Nephron (organoid): Measurements from ENCODE around the gene GLIS1.

Source experiments
- H3K27ac Mint-ChIP-seq, 3 experiments: 2 replicates each; pipeline ENCODE4 v1.8.0; 2020; ENCODE audit warnings: mixed read lengths in 3 of 3, mild to moderate bottlenecking in 2 of 3, moderate library complexity in 1 of 3
- H3K27me3 Mint-ChIP-seq: 2 replicates; pipeline ENCODE4 v1.8.0; 2021; ENCODE audit warnings: low read depth, mild to moderate bottlenecking, moderate library complexity, mixed read lengths
- H3K36me3 Mint-ChIP-seq: 2 replicates; pipeline ENCODE4 v1.8.0; 2020; ENCODE audit warnings: low read depth, mixed read lengths
- H3K4me1 Mint-ChIP-seq: 2 replicates; pipeline ENCODE4 v1.8.0; 2020; ENCODE audit warnings: mixed read lengths
- H3K4me3 Mint-ChIP-seq, 3 experiments: 2 replicates each; pipeline ENCODE4 v1.8.0; 2020; ENCODE audit warnings: mild to moderate bottlenecking in 3 of 3, mixed read lengths in 3 of 3, moderate library complexity in 2 of 3
- H3K9me3 Mint-ChIP-seq: 2 replicates; pipeline ENCODE4 v1.8.0; 2020; ENCODE audit warnings: mixed read lengths
- TF ChIP-seq, protein P1 (sequence below), 3 experiments: fragments of 200-600 bp; sonication (generic); IDR thresholded peaks; one replicate each; pipeline ENCODE4 v1.5.0; 2021; ENCODE audit warnings: antibody characterized with exemption in 3 of 3; ENCODE audit not compliant: unreplicated experiment in 3 of 3

GLIS1 gene

DNA sequence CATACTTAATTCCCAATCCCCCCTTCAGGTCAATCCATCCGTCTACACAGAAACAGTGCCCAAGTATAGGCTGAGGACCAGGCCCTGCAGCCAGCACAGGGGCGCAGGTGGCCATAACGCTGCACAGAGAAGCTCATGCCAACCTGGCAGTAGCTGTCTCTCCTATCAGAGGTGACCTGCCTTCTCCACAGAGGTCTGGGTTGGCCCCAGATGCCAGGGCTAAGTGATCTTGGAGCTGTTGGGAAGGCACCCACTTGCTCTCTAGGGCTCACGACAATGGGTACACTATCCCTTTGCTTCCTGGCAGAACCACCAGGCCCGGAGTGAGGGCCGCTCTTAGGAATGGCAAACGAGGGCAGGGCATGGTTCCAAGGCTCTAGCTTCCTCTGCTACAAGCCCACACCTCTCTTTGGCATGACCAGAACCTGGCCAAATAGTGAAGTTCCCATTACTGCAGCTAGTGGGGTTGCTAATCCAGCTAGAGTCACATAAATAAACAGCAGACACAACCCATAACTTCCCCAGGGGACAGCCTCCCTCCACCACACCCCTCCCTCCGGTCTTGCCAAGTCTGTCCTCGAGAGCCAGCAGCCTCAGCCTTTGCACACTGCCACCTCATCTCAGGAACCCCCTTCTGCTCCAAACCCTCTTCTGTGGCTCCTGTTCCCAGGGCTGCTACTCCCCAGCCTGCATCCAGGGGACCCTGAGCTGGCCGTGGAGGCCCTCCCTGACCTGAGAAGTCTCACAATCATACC is 113.0 kb downstream of the GLIS1 start:
- TF ChIP-seq, protein P1, sequence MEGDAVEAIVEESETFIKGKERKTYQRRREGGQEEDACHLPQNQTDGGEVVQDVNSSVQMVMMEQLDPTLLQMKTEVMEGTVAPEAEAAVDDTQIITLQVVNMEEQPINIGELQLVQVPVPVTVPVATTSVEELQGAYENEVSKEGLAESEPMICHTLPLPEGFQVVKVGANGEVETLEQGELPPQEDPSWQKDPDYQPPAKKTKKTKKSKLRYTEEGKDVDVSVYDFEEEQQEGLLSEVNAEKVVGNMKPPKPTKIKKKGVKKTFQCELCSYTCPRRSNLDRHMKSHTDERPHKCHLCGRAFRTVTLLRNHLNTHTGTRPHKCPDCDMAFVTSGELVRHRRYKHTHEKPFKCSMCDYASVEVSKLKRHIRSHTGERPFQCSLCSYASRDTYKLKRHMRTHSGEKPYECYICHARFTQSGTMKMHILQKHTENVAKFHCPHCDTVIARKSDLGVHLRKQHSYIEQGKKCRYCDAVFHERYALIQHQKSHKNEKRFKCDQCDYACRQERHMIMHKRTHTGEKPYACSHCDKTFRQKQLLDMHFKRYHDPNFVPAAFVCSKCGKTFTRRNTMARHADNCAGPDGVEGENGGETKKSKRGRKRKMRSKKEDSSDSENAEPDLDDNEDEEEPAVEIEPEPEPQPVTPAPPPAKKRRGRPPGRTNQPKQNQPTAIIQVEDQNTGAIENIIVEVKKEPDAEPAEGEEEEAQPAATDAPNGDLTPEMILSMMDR (IDR thresholded peaks at IDR 0.05; ENCODE audit: unreplicated experiment in 3 of 3) = no peak
- H3K4me3 Mint-ChIP-seq = no peak overlapping the region

DNA sequence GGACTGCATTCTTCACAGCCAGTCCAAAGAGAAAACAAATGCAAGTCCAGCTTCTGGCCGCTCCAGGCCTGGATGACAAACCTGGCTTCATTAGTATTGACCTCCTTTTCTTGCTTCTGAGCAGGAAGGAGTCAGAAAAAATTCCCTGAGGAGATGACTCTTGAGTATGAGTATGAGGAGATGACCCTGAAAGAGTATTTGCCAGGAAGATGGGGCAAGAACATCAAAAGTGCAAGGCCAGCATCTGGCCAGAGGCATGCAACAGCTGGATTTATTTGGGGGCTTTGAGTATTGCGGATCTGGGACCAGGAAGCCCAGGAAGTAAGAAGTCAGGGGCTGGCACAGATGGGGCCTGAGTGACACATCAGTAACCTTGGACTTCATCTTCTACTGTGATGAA is 113.9 kb downstream of the GLIS1 start:
- Mint-ChIP-seq H3K27ac (no peak overlapping the region), H3K36me3 (no peaks in the 10 kb centered on the region), H3K4me3 (no peak overlapping the region), H3K9me3 (no peaks in the 10 kb centered on the region), H3K4me1 (peaks cover 32% of the 10 kb centered on the region), H3K27me3 (peaks cover 32% of the 10 kb centered on the region)
- TF ChIP-seq, protein P1 (IDR thresholded peaks at IDR 0.05; ENCODE audit: unreplicated experiment in 3 of 3) = no peak

More for the DNA sequence above, 113.0 kb downstream of the GLIS1 start:
- peaks cover 32% of the 10 kb centered on the region for H3K4me1 Mint-ChIP-seq
- no peaks in the 10 kb centered on the region for H3K9me3 Mint-ChIP-seq
- H3K36me3 Mint-ChIP-seq = no peaks in the 10 kb centered on the region
- H3K27ac Mint-ChIP-seq = peak overlapping the region in 1 of 3 experiments; percentile 40
- peaks cover 27% of the 10 kb centered on the region for H3K27me3 Mint-ChIP-seq

DNA sequence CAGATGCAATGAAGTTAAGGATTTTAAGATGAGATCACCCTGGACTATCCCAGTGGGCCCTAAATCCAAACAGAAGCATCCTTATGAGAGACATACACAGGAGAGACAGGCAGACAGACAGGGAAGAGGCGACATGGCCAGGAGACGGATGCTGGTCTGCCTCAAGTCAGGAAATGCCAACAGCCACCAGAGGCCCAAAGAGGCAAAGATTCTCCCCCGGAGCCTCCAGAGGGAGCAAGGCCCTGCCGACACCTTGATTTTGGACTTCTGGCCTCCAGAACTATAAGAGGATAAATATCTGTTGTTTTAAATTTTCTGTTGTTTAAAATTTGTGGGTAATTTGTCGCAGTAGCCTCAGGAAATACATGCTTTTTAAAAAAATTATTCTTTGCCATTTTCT is 116.4 kb downstream of the GLIS1 start:
- H3K27ac Mint-ChIP-seq = no peak overlapping the region
- H3K4me3 Mint-ChIP-seq = no peak overlapping the region
- no peaks in the 10 kb centered on the region for H3K36me3 Mint-ChIP-seq
- peaks cover 40% of the 10 kb centered on the region for H3K27me3 Mint-ChIP-seq
- H3K4me1 Mint-ChIP-seq = peaks cover 19% of the 10 kb centered on the region
- TF ChIP-seq, protein P1 (IDR thresholded peaks at IDR 0.05; ENCODE audit: unreplicated experiment in 3 of 3) = no peak
- H3K9me3 Mint-ChIP-seq = no peaks in the 10 kb centered on the region

DNA sequence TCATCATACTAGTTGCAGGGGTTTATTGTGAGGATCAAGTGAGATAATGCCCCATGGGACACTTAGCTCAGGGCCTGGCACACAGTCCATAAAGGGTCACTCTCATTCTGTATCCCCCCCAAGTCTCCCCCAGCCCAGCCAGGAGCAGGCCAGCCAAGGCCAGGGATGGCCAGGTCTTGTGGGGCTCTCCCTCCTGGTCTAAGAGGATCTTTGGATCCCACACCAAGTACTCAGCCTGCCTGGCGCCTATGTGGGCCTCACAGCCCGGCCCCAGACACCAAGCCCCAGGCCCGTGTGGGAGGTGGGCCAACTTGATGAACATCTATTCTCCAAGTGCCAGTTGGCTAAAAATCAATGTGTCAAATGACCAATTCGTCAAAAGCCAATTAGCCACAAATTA is 117.8 kb downstream of the GLIS1 start:
- H3K27ac Mint-ChIP-seq = no peak overlapping the region
- H3K4me3 Mint-ChIP-seq = no peak overlapping the region
- TF ChIP-seq, protein P1 (IDR thresholded peaks at IDR 0.05; ENCODE audit: unreplicated experiment in 3 of 3) = no peak
- peaks cover 5% of the 10 kb centered on the region for H3K4me1 Mint-ChIP-seq
- H3K36me3 Mint-ChIP-seq = no peaks in the 10 kb centered on the region
- H3K9me3 Mint-ChIP-seq = no peaks in the 10 kb centered on the region
- H3K27me3 Mint-ChIP-seq = peaks cover 26% of the 10 kb centered on the region

DNA sequence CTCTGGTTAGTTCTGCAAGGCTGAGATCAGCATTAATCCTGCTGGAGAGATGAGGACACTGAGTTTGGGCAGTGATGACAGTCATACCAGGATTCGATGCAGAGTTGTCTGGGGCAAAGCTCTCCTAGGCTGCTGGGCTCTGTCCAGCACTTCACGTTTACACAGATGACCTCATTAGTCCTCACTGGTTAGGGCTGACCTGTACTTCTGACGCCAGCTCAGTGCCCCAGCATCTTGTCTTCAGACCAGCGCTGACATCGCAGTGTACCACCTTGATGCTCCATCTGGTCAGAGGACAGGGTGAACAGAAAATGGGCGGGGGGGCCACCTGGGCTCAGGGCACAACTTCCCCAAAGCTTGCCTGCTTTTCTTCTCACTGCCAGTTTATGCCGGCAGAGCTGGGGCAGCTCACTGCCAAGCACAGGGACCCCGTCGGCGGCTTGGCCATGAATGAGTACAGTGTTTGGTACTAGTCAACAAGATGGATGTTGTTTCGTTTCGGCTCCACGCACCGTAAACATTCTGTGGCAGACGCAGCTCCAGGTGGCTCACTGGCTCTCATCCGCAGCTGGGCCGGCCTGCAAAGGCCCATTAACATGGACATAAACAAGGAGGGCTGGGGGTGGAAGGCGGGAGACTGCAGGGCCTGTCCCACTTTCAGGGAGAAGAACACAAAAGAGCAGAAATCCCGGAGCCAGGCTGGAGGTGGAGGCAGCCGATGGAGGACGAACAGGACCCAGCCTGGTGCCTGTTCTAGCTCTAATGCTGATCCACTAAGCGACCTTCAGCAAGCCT is 118.7 kb downstream of the GLIS1 start:
- H3K27ac Mint-ChIP-seq = no peak overlapping the region
- no peaks in the 10 kb centered on the region for H3K9me3 Mint-ChIP-seq
- no peaks in the 10 kb centered on the region for H3K36me3 Mint-ChIP-seq
- TF ChIP-seq, protein P1 (IDR thresholded peaks at IDR 0.05; ENCODE audit: unreplicated experiment in 3 of 3) = no peak
- peaks cover 18% of the 10 kb centered on the region for H3K27me3 Mint-ChIP-seq
- no peak overlapping the region for H3K4me3 Mint-ChIP-seq
- peaks cover 4% of the 10 kb centered on the region for H3K4me1 Mint-ChIP-seq
